Breast epithelium (tissue), 3 donors: ENCODE measurements around the gene SPTAN1.

ENCODE experiments used
- POLR2A ChIP-seq: fragments of 450-650 bp; IDR thresholded peaks from one replicate; pipeline ENCODE4 v1.6.1; 2016; ENCODE audit warnings: antibody characterized with exemption, mild to moderate bottlenecking, moderate library complexity
- TF ChIP-seq, protein P1 (sequence below), 3 donors: fragments of 450-650 bp; IDR thresholded peaks; one replicate each; pipeline ENCODE4 v1.5.1; 2016 to 2017; ENCODE audit warnings: antibody characterized with exemption in 3 of 3, mild to moderate bottlenecking in 3 of 3, moderate library complexity in 3 of 3

DNA sequence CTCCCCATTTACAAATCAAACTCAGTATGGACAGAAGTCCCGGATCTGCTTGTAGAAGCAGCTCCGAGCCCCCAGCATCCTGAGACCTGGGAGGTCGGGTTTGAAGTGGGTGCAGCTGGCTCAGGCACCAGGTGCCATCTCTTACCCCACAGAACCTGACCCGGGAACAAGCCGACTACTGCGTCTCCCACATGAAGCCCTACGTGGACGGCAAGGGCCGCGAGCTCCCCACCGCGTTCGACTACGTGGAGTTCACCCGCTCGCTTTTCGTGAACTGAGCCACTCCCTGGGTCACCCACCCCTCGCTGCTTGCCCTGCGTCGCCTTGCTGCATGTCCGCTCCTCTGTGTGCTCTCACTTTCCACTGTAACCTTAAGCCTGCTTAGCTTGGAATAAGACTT, 80.7 kb downstream of the SPTAN1 start:
- TF ChIP-seq, protein P1, sequence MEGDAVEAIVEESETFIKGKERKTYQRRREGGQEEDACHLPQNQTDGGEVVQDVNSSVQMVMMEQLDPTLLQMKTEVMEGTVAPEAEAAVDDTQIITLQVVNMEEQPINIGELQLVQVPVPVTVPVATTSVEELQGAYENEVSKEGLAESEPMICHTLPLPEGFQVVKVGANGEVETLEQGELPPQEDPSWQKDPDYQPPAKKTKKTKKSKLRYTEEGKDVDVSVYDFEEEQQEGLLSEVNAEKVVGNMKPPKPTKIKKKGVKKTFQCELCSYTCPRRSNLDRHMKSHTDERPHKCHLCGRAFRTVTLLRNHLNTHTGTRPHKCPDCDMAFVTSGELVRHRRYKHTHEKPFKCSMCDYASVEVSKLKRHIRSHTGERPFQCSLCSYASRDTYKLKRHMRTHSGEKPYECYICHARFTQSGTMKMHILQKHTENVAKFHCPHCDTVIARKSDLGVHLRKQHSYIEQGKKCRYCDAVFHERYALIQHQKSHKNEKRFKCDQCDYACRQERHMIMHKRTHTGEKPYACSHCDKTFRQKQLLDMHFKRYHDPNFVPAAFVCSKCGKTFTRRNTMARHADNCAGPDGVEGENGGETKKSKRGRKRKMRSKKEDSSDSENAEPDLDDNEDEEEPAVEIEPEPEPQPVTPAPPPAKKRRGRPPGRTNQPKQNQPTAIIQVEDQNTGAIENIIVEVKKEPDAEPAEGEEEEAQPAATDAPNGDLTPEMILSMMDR (IDR thresholded peaks at IDR 0.05): no peak
- no peak for TF ChIP-seq POLR2A
